ENCODE data around the gene RNF183. TPM values are rescaled to one million over a fixed set of nuclear protein-coding genes. Genes with fewer than 3 reads are reported as not detected.
"Not testable (repeated sequence)": the region's sequence is repeated elsewhere in the genome, so short reads cannot be mapped to it uniquely, and the experiment has no call there.

RNF183 gene
- total RNA-seq, 1 donor from 2014 or later, result 0.20 TPM

DNA sequence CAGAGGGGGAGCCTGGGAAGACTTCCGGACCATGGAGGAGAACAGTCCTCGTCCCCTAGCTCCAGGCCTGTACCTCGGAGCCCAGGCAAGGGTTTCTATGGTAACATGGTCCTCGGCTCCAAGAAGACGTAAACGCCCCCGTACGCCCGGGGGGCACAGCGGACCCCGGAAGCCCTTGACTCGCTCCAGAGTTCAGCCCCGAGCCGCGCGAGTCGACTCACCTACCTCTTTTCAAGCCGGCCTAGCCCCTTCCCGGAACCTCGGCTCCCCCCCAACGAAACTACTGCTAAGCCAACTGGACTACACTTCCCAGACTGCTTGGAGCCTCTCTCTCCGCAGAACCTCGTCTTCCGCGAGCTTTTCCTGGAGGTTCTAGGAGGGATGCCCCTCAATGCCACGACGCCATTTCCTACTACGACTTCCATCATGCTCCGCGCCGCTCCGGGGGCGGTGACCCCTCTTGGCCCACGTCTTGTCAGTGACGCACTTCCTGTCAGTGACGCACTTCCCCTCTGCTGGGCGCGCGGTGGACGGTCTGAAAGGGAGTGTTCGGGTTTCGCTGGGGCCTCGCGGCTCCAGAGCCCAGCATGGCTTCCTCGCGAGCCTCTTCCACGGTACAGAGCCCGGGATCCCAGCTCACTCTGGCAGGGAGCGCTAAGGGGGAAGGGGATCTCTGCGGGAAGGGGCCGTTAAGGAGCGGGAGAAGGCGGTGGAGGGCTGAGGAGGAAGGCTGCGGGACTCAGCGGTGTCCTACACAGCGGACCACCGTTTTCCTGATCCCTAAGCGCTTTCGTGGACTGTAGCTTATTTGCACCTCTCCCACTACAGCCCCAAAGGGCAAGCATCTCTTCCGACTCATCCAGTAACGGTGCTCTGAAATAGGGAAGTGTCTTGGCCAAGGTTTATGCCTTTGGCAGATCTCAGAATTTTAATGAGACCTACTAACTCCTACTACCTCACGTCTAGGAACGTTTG lies 27.7 kb downstream of the RNF183 start, which contains the start of the genes CDC26 and PRPF4:
Gene CDC26 (minus strand): TSS at position 416 of the 975 bp plus-strand sequence. CDS start 3,065 bp downstream, outside the sequence.
Gene PRPF4 (plus strand): TSS at position 502 of the 975 bp plus-strand sequence. CDS start 86 bp downstream, at position 588.
- ATAC-seq (peak; percentile 91), DNase-seq (ENCODE audit: low spot score) (peak; percentile 97)

DNA sequence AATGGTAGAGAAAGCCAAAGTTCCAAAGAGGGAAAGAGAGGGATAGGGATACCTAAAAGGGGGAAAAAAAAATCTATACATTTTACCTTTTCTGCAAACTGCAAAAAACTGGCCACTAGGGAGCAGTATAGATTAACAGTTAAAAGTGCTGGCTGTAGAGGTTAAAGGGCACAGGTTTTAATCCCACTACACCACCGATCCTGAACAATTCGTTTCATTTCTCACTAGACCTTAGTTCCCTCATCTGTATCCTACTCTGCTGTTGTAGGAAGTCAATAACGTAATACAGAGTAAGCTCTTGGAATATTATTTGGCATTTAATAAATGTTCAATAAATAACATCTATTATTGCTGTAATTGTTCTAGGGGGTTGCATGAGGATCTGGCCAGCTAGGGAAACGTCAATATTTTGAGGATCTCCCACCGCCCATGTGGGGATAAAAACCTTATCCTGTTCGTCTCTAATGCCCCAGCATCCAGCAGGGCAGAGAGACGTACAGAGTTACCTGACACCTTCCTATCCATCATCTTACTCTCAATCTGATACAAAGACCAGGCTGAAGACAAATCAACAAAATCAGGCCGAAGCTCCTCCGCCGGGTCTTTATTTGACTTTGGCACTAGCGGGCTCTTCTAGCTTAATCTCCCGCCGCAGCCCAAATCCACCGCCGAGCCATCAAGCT lies 28.6 kb downstream of the RNF183 start:
- ATAC-seq, result peak; percentile 56
- no peak for DNase-seq (ENCODE audit: low spot score)

DNA sequence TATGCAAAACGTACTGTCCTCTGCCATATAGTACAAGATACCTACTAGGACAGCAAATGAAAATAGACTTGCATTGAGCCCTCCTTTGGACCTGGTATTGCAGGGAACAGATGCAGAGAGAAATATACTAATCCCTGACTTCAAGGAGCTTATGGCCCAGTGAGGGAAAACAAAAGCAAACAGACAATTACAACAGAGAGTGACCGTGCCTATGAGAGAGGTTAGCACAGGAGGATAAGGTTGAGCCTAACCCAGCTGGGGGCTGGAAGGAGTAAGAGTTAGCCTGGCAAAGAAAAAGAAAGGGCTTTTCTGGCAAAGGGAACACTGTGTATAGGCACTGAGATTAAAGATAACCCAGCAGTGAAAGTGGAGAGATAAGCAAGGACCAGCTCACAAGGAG lies 33.3 kb downstream of the RNF183 start:
- peak; percentile 55 for ATAC-seq
- no peak for DNase-seq (ENCODE audit: low spot score)

DNA sequence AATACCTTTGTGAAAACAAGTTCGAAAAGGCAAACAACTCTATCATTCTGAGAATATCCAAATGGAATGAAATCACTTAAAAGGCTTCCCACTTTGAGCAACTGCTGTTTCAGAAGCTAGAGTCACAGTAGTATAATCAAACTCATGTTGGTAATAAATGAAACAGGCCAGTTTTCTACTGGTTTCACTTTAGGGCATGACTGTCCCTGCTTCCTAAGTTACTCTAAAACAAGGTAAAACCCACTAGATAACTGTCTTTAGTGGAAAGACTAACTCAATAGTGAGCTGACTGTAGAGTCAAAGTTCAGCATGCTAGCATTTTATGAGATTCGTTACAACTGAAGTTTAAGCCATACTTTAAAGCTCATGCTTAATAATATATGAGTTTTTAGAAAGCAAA lies 33.8 kb downstream of the RNF183 start:
- peak; percentile 45 for ATAC-seq
- DNase-seq (ENCODE audit: low spot score), result no peak

DNA sequence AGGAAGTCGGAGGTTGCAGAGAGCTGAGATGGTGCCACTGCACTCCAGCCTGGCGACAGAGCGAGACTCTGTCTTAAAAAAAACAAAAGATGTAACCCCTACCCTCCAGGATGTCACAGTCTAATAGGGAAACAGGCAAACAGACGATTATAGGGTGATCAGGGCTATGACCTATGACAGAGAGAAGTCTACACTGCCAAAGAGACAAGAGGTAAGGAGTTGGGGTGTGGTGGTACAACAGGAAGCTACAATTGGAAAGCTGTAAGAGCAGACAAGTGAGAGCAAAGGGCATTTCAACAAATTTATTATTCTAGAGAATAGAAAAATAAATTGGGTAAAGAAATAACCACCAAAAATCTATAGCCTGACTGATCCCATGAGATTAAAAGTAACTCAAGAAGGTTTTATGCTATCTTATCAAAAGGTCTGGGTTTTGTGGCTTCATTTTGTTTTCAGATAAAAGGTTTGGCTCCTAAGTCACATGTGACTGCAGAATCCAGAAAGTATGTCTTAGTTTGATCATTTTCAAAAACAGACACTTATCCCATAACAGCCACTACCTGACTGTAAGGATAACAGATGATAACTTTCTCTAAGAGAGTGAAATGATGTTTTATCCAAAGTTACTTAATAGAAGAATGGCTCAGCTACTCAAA lies 35.1 kb downstream of the RNF183 start:
- ATAC-seq (no peak), DNase-seq (ENCODE audit: low spot score) (no peak)

DNA sequence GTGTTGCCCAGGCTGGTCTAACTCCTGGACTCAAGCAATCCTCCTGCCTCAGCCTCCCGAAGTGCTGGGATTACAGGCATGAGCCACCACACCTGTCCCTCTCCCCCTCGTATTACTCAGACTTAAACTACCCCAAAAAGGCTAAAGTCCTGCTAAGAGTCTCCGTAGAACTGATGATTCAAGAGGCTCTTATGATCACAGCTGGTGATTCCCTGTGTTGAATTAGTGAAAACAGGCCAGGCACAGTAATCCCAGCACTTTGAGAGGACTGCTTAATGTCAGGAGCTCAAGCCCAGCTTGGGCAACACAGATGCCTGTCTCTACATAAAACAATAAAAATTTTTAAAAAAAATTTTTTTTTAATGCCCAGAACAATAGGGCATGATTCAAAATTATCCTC lies 37.0 kb downstream of the RNF183 start:
- ATAC-seq (no peak), DNase-seq (ENCODE audit: low spot score) (no peak)

DNA sequence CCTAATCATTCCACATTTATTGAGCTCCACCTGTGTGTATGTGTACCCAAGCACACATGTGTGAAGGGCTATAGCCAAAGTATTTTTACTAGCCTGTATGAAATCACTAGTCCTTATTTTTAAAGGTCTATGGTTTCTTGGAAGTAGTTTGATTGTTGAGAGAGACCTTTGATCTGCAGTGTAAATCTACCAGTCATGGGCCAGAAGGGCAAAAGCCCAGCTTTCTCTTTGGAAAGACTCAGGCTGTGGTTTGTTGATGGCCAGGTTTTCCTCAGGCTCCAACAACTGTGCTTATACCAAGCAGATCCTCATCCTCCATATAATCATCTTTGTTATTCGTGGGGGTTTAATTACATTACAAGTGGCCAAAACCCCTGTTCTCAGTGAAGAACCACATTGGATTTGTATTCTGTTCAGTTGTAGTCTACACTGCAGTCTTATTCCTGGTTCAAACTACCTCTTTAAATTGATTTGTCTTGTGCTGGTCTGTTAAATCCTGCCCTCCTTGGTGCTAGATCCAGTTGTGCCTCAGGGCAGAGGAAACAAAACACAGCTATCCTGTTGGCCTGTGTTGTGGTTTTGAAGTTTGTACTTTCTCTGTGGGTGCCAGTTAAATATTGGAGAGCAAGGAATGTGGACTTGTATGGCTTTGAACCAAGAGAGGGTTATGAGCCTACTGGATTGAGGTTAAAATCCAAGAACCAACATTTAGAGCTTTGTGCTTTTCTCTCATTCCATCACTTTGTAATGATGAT lies 41.1 kb downstream of the RNF183 start:
- ATAC-seq (peak; percentile 87), DNase-seq (ENCODE audit: low spot score) (peak; percentile 52)

DNA sequence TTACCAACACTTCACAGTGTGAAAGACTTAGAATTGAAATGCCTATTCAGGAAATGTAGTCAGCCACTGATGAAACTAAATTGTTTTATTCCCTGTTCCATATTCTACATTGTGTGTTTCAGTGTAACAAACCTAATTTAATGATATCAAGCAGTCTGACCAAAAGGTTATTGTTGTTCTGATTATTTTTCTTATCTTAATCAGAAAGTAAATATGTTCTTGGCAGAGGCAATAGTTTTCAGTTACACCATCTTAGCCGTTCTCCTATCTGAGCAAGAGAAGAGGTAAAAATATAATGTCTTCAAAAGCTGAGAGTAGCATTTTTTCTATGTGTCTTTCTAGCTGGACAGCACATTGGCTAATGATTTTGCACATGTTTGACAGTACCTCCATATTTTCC lies 44.9 kb downstream of the RNF183 start:
- ATAC-seq (peak; percentile 61), DNase-seq (ENCODE audit: low spot score) (no peak)

DNA sequence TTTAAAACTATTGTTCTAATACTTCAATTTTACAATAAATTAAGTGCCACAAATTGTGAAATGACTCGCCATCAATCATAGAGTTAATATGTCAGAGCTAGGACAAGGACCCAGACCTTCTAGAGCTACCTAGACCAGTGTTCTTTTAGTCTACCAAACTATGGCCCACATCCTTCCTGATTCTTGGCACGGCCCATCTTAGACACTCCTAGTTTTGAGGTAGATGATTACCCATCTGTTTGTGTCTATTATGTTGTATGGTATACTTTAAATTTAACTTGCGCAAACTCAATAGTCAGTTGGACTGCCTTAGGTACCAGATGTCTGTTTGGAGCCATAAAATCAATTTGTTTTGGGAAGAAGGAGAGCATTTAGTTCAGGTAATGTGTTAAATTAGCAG lies 45.3 kb downstream of the RNF183 start:
- ATAC-seq (peak; percentile 21), DNase-seq (ENCODE audit: low spot score) (no peak)

DNA sequence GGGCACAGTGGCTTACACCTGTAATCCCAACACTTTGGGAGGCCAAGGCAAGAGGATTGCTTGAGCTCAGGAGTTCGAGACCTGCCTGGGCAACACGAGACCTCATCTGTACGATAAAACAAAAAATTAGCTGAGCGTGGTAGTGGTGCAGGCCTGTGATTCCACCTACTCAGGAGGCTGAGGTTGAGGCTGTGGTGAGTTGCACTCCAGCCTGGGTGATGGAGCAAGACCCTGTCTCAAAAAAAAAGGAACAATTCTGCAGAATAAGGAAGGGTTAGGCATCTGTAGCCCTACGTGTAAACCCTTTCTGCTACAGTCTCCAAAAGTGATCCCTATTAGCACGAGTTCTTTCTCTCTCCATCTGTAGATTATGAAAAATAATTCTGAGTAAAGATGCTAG lies 47.7 kb downstream of the RNF183 start:
- no peak for ATAC-seq

DNA sequence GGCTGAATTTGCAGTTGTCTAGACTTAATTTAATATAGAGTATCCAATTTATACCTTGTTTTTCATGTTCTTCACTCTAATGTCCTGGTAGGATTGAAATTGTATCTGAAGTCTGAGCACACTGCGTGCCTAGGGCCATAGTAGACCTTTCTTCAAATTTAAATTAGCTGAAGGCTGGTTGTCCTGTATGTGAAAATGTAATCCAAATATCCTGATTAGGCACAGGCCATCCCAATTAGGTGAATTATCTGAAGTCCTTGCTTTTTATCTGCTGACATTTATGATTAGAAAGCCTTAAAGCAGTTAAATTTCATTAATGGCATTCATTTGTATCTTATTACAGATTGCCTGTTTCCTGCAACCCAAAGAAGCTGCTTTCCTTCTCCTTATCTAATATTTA lies 48.2 kb downstream of the RNF183 start:
- no peak for DNase-seq (ENCODE audit: low spot score)

More for the DNA sequence above, 47.7 kb downstream of the RNF183 start:
- no peak for DNase-seq (ENCODE audit: low spot score)

DNA sequence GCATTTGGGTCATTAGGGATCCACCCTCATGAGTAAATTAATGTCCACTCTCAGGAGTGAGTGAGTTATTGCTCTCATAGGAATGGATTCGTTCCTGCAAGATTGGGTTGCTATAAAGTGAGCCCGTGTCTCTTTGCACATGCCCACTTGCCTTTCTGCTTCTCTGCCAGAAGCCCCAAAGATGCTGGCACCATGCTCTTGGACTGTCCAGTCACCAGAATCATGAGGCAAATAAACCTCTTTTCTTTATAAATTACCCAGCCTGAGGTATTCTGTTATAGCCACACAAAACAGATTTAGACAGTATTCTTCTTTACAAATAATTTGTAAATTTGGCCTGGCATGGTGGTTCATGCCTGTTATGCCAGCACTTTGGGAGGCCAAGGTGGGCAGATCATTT lies 52.4 kb downstream of the RNF183 start:
- DNase-seq (ENCODE audit: low spot score) (no peak), ATAC-seq (no peak)

More for the DNA sequence above, 48.2 kb downstream of the RNF183 start:
- no peak for ATAC-seq

DNA sequence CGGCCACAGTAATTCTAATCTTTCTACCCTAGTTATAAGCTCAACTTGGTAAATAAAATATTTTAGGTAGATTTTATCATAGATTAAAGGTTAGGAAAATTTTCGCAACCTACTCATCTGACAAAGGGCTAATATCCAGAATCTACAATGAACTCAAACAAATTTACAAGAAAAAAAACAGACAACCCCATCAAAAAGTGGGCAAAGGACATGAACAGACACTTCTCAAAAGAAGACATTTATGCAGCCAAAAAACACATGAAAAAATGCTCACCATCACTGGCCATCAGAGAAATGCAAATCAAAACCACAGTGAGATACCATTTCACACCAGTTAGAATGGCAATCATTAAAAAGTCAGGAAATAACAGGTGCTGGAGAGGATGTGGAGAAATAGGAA lies 53.5 kb downstream of the RNF183 start:
- not testable (repeated sequence) for DNase-seq (ENCODE audit: low spot score); ATAC-seq

DNA sequence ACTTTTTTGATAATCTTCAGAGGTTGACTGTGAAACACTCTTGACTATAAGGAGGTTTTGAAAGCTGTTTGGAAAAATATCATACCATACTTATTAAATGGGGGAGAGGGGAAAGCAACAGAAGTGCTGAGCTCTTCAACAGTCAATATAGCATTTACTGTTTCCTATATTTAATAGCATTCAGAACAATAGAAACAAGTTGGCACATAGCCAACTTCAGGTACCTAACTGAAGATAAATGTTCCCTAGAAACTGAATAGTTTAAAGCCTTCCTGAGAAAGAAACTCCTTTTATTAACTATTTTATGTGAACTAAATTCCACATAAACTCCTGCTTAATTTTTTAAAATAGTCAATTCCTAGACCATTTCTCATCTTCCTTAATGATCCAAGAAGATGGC lies 55.5 kb downstream of the RNF183 start:
- DNase-seq (ENCODE audit: low spot score), result no peak
- no peak for ATAC-seq

Other genes starting within 250 kb of the RNF183 start
- gene ZFP37, start 246.7 kb downstream of the RNF183 start, total RNA-seq, result 0.55 TPM
- 23.5 TPM for gene SLC31A2, start 152.4 kb downstream of the RNF183 start, total RNA-seq
- 12.2 TPM for gene FKBP15, start 82.1 kb downstream of the RNF183 start, total RNA-seq
- gene SLC31A1, start 81.8 kb downstream of the RNF183 start, total RNA-seq, result 74.9 TPM
- gene CDC26, start 27.8 kb downstream of the RNF183 start, total RNA-seq, result 17.8 TPM
- 12.0 TPM for gene PRPF4, start 27.7 kb downstream of the RNF183 start, total RNA-seq
- gene WDR31, start 36.9 kb upstream of the RNF183 start, total RNA-seq, result 3.0 TPM
- 0.33 TPM for gene BSPRY, start 46.2 kb upstream of the RNF183 start, total RNA-seq
- gene HDHD3, start 73.6 kb upstream of the RNF183 start, total RNA-seq, result 76.9 TPM
- gene ALAD, start 97.9 kb upstream of the RNF183 start, total RNA-seq, result 152 TPM
- 14.3 TPM for gene POLE3, start 107.3 kb upstream of the RNF183 start, total RNA-seq
- 0.96 TPM for gene C9orf43, start 107.4 kb upstream of the RNF183 start, total RNA-seq
- 19.5 TPM for gene RGS3, start 160.4 kb upstream of the RNF183 start, total RNA-seq